Ovary (tissue), 3 donors: ENCODE data around the gene SLC9B2.

Experiments used
- CTCF ChIP-seq, 3 donors: fragments of 450-650 bp in 2 of 3; fragments of 200-600 bp in 1 of 3; IDR thresholded peaks; one replicate each; pipeline versions ENCODE4 v1.5.1 to v1.8.0; 2016 to 2022; ENCODE audit warnings: antibody characterized with exemption in 3 of 3, mild to moderate bottlenecking in 1 of 3
- POLR2A ChIP-seq: fragments of 450-650 bp; IDR thresholded peaks from one replicate; pipeline ENCODE4 v1.6.1; 2017; ENCODE audit warnings: antibody characterized with exemption, mild to moderate bottlenecking, moderate library complexity
- donor health status: DM: no; HTN: no; CAD: no.

- TF ChIP-seq CTCF (IDR thresholded peaks at IDR 0.05) (no peak), POLR2A (no peak)
Observed at GRCh38 chr4:103024996-103025395, 51.6 kb downstream of the SLC9B2 start.
